AG04450 (cell line): ENCODE measurements around the gene JAM2. TPM values are rescaled to one million over a fixed set of nuclear protein-coding genes. Genes with fewer than 3 reads are reported as not detected.

Experiments used
- CTCF ChIA-PET: fragments of 300-600, 350-600 bp; formaldehyde crosslinking; extraction: SDS; loops from one replicate; lab custom pipeline; 2022; ENCODE audit warnings: antibody characterized with exemption, inconsistent platforms; lab: Charles Lee
- POLR2A ChIA-PET: fragments of 350-600 bp; formaldehyde crosslinking; extraction: SDS; loops from one replicate; lab custom pipeline; 2021; ENCODE audit warnings: antibody characterized with exemption, inconsistent platforms; lab: Yijun Ruan, JAX
- DNase-seq: peaks from one replicate; pipeline ENCODE4 v3.0.0-alpha.2; 2011; ENCODE audit warnings: low read depth, low spot score
- H3K27ac ChIP-seq: one replicate; pipeline ENCODE4 v1.5.1; 2012; ENCODE audit warnings: low read depth, low read length, control low read depth
- H3K27me3 ChIP-seq: one replicate; pipeline ENCODE4 v1.6.0; 2012; ENCODE audit warnings: low read length; ENCODE audit not compliant: control insufficient read depth, insufficient read depth
- H3K4me3 ChIP-seq: 2 replicates; pipeline ENCODE4 v1.5.1; 2011; ENCODE audit warnings: mild to moderate bottlenecking, low read depth, low read length, control low read depth
- H3K9me3 ChIP-seq: 2 replicates; pipeline ENCODE4 v1.5.1; 2012; ENCODE audit warnings: low read length; ENCODE audit not compliant: control insufficient read depth, insufficient read depth
- polyA plus RNA-seq: library from polyadenylated mRNA; depleted of rRNA; stranded (reverse); fragments of >200 nt; gene quantifications from 2 replicates; pipeline ENCODE4 v1.2.3, GENCODE V29; 2011
- TF ChIP-seq, protein P1 (sequence below): IDR thresholded peaks from 2 replicates; pipeline ENCODE4 v1.5.1; 2011; ENCODE audit warnings: low read depth, low read length, control low read depth, inconsistent platforms

Gene JAM2
- polyA plus RNA-seq, 1 experiment: 7.2 TPM

DNA sequence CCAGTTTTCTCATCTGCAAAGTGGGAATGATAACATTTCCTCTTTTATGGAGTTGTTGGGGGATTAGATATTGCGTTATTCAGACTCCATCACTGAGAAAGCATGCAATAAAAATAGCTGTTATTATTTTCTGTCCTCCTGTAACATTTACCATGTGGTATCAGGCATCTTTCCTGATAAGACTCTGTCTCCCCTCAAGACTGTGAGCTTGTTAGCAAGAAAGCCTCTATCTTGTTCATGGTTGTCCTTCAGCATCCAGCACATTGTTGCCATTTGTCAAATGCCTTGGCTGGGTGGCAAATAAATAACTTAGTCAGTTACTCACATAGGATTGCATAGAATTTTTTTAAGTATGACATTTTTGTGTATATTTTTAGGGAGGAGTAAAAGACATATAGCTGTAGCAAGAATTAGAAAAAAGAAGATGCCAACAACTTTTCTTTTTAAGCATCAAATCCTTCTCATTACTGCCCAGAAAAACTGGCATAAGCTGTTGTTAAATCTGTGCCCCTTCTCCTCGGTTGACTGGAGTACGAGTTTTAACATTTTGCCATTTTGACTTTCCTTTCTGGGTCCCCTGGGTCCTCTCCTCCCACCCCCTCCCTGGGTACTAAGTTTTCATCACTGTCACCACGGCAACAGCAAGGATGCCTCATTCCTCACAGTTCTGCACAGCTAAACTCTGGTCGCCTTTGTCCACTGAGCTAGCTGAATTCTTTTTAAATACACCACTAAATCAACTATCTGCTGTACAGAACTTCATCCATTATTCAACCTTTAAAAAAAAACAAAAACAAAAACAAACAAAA, 1.0 kb upstream of the JAM2 start:
- Histone ChIP-seq H3K4me3 (no peak overlapping the region; the same call in 1 of the 2 replicates), H3K27ac (no peak overlapping the region)
- CTCF ChIA-PET: interaction anchor here (0.8 to 2.7 kb wide), 5 partner anchors 11 to 70 kb away, joined by 3 to 16 read pairs (median 4); no protein-coding TSS in a partner anchor

DNA sequence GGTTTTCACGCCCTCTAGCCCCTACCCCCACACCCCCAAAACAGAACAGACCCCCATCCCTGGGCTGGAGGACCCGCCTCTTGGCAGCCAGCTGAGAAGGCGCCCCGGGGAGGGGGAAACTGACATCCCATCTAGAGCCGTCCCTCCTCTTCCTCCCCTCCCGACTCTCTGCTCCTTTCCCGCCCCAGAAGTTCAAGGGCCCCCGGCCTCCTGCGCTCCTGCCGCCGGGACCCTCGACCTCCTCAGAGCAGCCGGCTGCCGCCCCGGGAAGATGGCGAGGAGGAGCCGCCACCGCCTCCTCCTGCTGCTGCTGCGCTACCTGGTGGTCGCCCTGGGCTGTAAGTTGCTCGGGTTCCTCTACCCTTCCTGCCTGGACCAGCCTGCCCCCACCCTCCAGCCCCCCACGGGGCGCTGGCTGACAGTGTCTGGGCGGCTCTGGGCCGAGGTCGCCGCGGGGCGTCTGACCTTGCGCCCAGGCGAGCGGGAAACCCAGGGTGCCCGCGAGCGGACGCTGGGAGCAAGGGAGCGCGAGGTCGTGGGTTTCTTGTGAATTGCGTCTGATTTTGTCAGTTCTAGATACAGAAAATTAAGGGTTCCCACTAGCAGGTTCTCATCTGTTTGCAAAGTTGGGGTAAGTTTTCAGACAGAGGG, 618 bp downstream of the JAM2 start:
- POLR2A ChIA-PET: no interaction called here
- Histone ChIP-seq H3K9me3 (no peaks in the 10 kb centered on the region), H3K4me3 (peak overlapping the region; percentile 76), H3K27me3 (no peaks in the 10 kb centered on the region), H3K27ac (peak overlapping the region; percentile 4)
- CTCF ChIA-PET: interaction anchor here (1.5 to 4.0 kb wide), 3 partner anchors 13 to 32 kb away, joined by 3 to 16 read pairs (median 11); no protein-coding TSS in a partner anchor
- no peak for DNase-seq
- TF ChIP-seq, protein P1, sequence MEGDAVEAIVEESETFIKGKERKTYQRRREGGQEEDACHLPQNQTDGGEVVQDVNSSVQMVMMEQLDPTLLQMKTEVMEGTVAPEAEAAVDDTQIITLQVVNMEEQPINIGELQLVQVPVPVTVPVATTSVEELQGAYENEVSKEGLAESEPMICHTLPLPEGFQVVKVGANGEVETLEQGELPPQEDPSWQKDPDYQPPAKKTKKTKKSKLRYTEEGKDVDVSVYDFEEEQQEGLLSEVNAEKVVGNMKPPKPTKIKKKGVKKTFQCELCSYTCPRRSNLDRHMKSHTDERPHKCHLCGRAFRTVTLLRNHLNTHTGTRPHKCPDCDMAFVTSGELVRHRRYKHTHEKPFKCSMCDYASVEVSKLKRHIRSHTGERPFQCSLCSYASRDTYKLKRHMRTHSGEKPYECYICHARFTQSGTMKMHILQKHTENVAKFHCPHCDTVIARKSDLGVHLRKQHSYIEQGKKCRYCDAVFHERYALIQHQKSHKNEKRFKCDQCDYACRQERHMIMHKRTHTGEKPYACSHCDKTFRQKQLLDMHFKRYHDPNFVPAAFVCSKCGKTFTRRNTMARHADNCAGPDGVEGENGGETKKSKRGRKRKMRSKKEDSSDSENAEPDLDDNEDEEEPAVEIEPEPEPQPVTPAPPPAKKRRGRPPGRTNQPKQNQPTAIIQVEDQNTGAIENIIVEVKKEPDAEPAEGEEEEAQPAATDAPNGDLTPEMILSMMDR: peak; percentile 42

More for the DNA sequence above, 1.0 kb upstream of the JAM2 start:
- DNase-seq: no peak
- Histone ChIP-seq H3K9me3 (no peaks in the 10 kb centered on the region), H3K27me3 (no peaks in the 10 kb centered on the region)
- POLR2A ChIA-PET: interaction anchor here (0.6 kb wide), 1 partner anchor 62 kb away, joined by 3 read pairs; no protein-coding TSS in a partner anchor
- TF ChIP-seq, protein P1: no peak

DNA sequence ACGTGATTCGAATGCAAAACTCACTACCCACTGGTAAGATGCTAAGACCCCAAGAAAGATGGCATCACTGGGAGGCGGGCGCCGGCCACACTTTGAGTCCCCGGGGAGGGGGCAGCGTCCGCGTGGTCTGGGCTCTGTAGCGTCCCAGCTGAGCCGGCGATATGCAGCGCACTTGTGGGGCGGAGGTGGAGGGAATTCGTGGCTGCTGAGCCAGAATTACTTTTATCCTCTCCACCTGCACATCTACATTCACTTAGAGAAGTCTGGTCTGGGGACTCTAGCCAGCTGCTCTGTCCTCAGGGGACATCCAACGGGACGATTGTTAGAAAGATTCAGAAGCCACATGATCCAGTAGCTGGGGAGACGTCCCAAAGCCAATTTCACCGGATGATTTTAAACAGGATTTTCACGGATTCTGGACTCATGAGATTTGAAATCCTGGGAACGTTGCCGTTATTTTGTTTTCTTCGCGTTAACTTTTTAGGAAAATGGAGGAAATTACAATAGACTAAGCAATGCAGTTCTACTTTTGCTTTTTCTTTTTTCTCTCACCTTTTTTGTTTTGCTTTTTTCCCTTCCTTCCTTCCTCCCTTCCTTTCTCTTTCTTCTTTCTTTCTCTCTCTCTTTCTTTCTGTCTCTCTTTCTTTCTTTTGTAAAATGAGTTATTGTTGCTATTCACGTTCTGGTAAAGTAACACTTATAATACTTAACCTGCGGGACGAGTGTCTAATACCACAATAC, 1.3 kb downstream of the JAM2 start:
- no peak overlapping the region for H3K27ac ChIP-seq
- TF ChIP-seq, protein P1: no peak
- H3K9me3 ChIP-seq: no peaks in the 10 kb centered on the region
- POLR2A ChIA-PET: no interaction called here
- no peaks in the 10 kb centered on the region for H3K27me3 ChIP-seq
- CTCF ChIA-PET: interaction anchor here (4.0 kb wide), 1 partner anchor 33 kb away, joined by 11 read pairs; no protein-coding TSS in a partner anchor
- DNase-seq: no peak
- peak overlapping the region; percentile 76 for H3K4me3 ChIP-seq

DNA sequence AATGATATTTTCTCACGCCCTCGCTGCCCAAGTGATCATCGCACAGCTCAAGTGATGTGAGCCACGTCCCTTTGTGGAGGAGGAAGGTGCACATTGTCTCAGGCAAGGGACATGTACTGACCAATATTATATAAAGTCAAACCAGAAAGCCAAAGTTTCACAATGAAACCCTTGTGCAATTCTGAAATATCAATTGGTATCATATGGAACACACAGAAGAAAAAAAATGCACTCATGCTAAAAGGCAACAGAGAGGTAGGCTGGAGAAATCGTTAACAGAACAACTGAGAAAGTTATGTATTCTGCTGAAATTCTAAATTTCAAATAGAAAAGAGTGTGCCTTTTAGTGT, 1.9 kb downstream of the JAM2 start:
- TF ChIP-seq, protein P1: no peak
- ChIA-PET POLR2A (no interaction called here), CTCF (interaction anchor here (4.0 kb wide), 1 partner anchor 33 kb away, joined by 11 read pairs; no protein-coding TSS in a partner anchor)
- DNase-seq: no peak
- no peak overlapping the region for H3K27ac ChIP-seq
- H3K4me3 ChIP-seq: no peak overlapping the region
- H3K9me3 ChIP-seq: no peaks in the 10 kb centered on the region
- no peaks in the 10 kb centered on the region for H3K27me3 ChIP-seq
